OCI-M2 (cell line): ENCODE results near the gene RAMP3.
"Not testable (repeated sequence)": the region's sequence is repeated elsewhere in the genome, so short reads cannot be mapped to it uniquely, and the experiment has no call there.

Experiments used
- DNase-seq: peaks from one replicate; lab custom pipeline; 2025; ENCODE audit not compliant: unreplicated experiment; lab: John Stamatoyannopoulos, UW

RAMP3 gene

GRCh38 chr7:45156516-45157272 lies 897 bp upstream of the RAMP3 start:
- no peak for DNase-seq

- no peak for DNase-seq
Measured at GRCh38 chr7:45157286-45157652, 322 bp upstream of the RAMP3 start.

- no peak for DNase-seq
Measured at GRCh38 chr7:45158471-45158870, 880 bp downstream of the RAMP3 start.

GRCh38 chr7:45159296-45159695 lies 1.7 kb downstream of the RAMP3 start:
- no peak for DNase-seq

GRCh38 chr7:45160417-45160881 lies 2.9 kb downstream of the RAMP3 start:
- DNase-seq: no peak

GRCh38 chr7:45161138-45161537 lies 3.5 kb downstream of the RAMP3 start:
- no peak for DNase-seq

GRCh38 chr7:45161842-45162241 lies 4.3 kb downstream of the RAMP3 start:
- no peak for DNase-seq

GRCh38 chr7:45162311-45162845 lies 4.8 kb downstream of the RAMP3 start:
- no peak for DNase-seq

GRCh38 chr7:45162943-45163691 lies 5.5 kb downstream of the RAMP3 start:
- DNase-seq: no peak

- DNase-seq: no peak
Measured at GRCh38 chr7:45163692-45164052, 6.1 kb downstream of the RAMP3 start.

- not testable (repeated sequence) for DNase-seq
Measured at GRCh38 chr7:45164271-45164670, 6.7 kb downstream of the RAMP3 start.

- no peak for DNase-seq
Measured at GRCh38 chr7:45165857-45166256, 8.3 kb downstream of the RAMP3 start.

GRCh38 chr7:45171946-45172345 lies 14.4 kb downstream of the RAMP3 start:
- DNase-seq: no peak

- no peak for DNase-seq
Measured at GRCh38 chr7:45173596-45174327, 16.2 kb downstream of the RAMP3 start.

- no peak for DNase-seq
Measured at GRCh38 chr7:45174328-45174610, 16.7 kb downstream of the RAMP3 start.

GRCh38 chr7:45174966-45175765 lies 17.6 kb downstream of the RAMP3 start:
- no peak for DNase-seq

GRCh38 chr7:45176091-45176490 lies 18.5 kb downstream of the RAMP3 start:
- DNase-seq: no peak

- no peak for DNase-seq
Measured at GRCh38 chr7:45176886-45177731, 19.5 kb downstream of the RAMP3 start.

GRCh38 chr7:45177801-45178200 lies 20.2 kb downstream of the RAMP3 start:
- DNase-seq: no peak
